ENCODE data around the gene TUBA4B.
A peak's percentile ranks its signal among the peaks of the same experiment; 100 is the strongest.
"Not testable (repeated sequence)": the region's sequence is repeated elsewhere in the genome, so short reads cannot be mapped to it uniquely, and the experiment has no call there.

TUBA4B gene

GRCh38 chr2:219248845-219249202 lies 4.2 kb upstream of the TUBA4B start:
- no peak for DNase-seq

GRCh38 chr2:219249203-219249980 lies 3.7 kb upstream of the TUBA4B start:
- peak; percentile 93 for DNase-seq

GRCh38 chr2:219250049-219250781 lies 2.8 kb upstream of the TUBA4B start:
- no peak for DNase-seq

- no peak for DNase-seq
These were observed 1.4 kb upstream of the TUBA4B start for GRCh38 chr2:219251656-219252055.

- no peak for DNase-seq
These were observed 959 bp upstream of the TUBA4B start for GRCh38 chr2:219252084-219252483.

- DNase-seq: peak; percentile 79
These were observed 508 bp upstream of the TUBA4B start for GRCh38 chr2:219252570-219252899.

- DNase-seq: peak; percentile 89
These were observed 928 bp downstream of the TUBA4B start, which contains the start of gene TUBA4A for GRCh38 chr2:219253753-219254589. TUBA4A (minus strand) TSS chr2:219253918; CDS start chr2:219253858, 60 bp downstream.

- DNase-seq: no peak
These were observed 1.7 kb downstream of the TUBA4B start for GRCh38 chr2:219254590-219255201.

GRCh38 chr2:219258942-219259341 lies 5.9 kb downstream of the TUBA4B start:
- DNase-seq: not testable (repeated sequence)

- DNase-seq: no peak
These were observed 8.2 kb downstream of the TUBA4B start for GRCh38 chr2:219261024-219261855.

- no peak for DNase-seq
These were observed 13.2 kb downstream of the TUBA4B start for GRCh38 chr2:219266232-219266631.

GRCh38 chr2:219266886-219267285 lies 13.8 kb downstream of the TUBA4B start:
- peak; percentile 17 for DNase-seq

- DNase-seq: no peak
These were observed 15.3 kb downstream of the TUBA4B start for GRCh38 chr2:219268294-219268693.

- DNase-seq: peak; percentile 69
These were observed 16.5 kb downstream of the TUBA4B start for GRCh38 chr2:219269362-219270054.

GRCh38 chr2:219270055-219270372 lies 17.0 kb downstream of the TUBA4B start:
- no peak for DNase-seq

- no peak for DNase-seq
These were observed 18.0 kb downstream of the TUBA4B start for GRCh38 chr2:219271021-219271420.

GRCh38 chr2:219272356-219272755 lies 19.3 kb downstream of the TUBA4B start:
- no peak for DNase-seq

- no peak for DNase-seq
These were observed 20.0 kb downstream of the TUBA4B start for GRCh38 chr2:219272995-219273394.

GRCh38 chr2:219273937-219274336 lies 20.9 kb downstream of the TUBA4B start:
- peak; percentile 7 for DNase-seq

GRCh38 chr2:219274361-219274921 lies 21.4 kb downstream of the TUBA4B start:
- peak; percentile 10 for DNase-seq
